Activated CD4-positive, alpha-beta memory T cell treated with anti-CD3 and anti-CD28 coated beads for 36 hours (primary cell): Measurements from ENCODE around the gene RASA3. TPM values are rescaled to one million over a fixed set of nuclear protein-coding genes. Genes with fewer than 3 reads are reported as not detected.

Source experiments
- CTCF ChIA-PET: fragments of 350-600 bp; sonication (Branson Sonifier 250); formaldehyde crosslinking; loops from one replicate; lab custom pipeline; 2021; ENCODE audit warnings: antibody characterized with exemption, inconsistent platforms; lab: Charles Lee
- POLR2A ChIA-PET: fragments of 350-600 bp; sonication (Branson Sonifier 250); formaldehyde crosslinking; loops from one replicate; lab custom pipeline; 2021; ENCODE audit warnings: antibody characterized with exemption; lab: Charles Lee
- DNase-seq: peaks from one replicate; pipeline ENCODE4 v3.0.0-alpha.2; 2020
- H3K27ac Mint-ChIP-seq: one replicate; pipeline ENCODE4 v1.8.0; 2021; ENCODE audit warnings: mixed read lengths
- H3K27me3 Mint-ChIP-seq: one replicate; pipeline ENCODE4 v1.8.0; 2021; ENCODE audit warnings: mixed read lengths
- H3K36me3 Mint-ChIP-seq: one replicate; pipeline ENCODE4 v1.8.0; 2021; ENCODE audit warnings: mixed read lengths
- H3K4me1 Mint-ChIP-seq: one replicate; pipeline ENCODE4 v1.8.0; 2021; ENCODE audit warnings: low read depth, mixed read lengths
- H3K4me3 Mint-ChIP-seq: one replicate; pipeline ENCODE4 v1.8.0; 2021; ENCODE audit warnings: mild to moderate bottlenecking, mixed read lengths
- H3K9me3 Mint-ChIP-seq: one replicate; pipeline ENCODE4 v1.8.0; 2021; ENCODE audit warnings: mixed read lengths
- intact Hi-C: fragments of 100-400 bp; cut with micrococcal nuclease; formaldehyde crosslinking; loops from one replicate; pipeline ENCODE4 v1.15.1; 2023
- total RNA-seq, 2 experiments: library from RNA; stranded (reverse); gene quantifications; one replicate each; pipeline ENCODE4 v1.2.3, GENCODE V29; 2021

The RASA3 gene
- total RNA-seq, 2 experiments from 2014 or later, result 45.9 to 49.3 TPM

DNA sequence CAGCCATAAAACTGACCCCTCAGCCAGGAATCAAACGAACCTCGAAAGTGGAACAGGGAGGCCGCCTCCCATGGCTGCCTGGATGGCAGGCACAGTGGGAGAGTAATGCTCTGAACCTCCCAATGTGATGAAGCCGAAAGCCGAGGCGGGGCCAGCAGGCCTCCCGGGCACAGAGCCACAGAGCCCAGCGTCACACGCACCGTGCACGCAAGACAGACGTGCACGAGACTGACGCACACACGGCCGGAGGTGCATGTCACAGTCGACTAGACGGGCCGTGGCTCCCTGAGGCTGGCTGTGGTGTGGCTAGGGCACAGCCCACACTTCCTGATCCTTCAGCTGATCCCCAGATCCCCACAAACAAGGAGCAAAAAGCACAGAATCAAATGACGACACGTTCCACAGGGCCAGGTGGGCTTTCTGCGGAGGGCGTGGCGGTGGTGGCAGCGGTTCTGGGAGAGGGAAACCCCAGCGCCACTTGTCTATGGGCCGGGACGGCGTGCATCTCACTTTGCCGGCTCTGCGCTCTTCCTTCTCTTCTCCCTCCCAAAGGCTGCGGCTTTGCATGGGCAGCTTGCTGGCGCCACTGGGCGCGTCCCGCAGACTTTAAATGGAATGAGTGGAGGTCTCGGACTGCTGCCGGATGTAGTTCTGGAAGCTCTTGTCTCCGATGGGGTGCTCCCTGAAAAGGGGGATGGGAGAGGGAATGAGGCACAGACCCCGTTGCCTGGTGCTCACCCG, 153.5 kb downstream of the RASA3 start:
- intact Hi-C loops, result no loop called here
- DNase-seq, result no peak
- no peak overlapping the region for H3K4me3 Mint-ChIP-seq
- no peak overlapping the region for H3K27ac Mint-ChIP-seq
- H3K4me1 Mint-ChIP-seq, result no peaks in the 10 kb centered on the region
- CTCF ChIA-PET, result no interaction called here
- peaks cover 38% of the 10 kb centered on the region for H3K36me3 Mint-ChIP-seq
- POLR2A ChIA-PET, result no interaction called here
- H3K9me3 Mint-ChIP-seq, result no peaks in the 10 kb centered on the region
- no peaks in the 10 kb centered on the region for H3K27me3 Mint-ChIP-seq

DNA sequence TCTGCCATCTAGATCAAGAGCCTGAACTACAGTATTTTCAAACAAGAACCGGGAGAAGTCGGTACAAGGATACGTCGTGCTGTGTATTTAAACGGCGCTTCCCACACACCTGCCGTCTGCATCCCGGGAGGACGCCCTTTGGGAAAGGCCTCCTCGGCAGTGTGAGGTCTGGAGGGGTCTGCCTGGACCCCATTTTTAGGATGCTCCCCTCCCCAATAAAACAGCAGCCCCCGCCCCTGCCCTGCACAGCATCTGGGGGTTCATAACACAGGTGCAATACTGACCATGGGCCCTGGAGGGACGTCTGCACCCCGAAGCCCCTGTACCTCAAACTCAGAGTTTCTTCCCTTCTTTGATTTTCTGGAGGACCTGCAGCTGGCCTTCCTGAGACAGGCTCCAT, 154.4 kb downstream of the RASA3 start:
- Mint-ChIP-seq H3K36me3 (peaks cover 40% of the 10 kb centered on the region), H3K27ac (no peak overlapping the region), H3K4me1 (no peaks in the 10 kb centered on the region), H3K9me3 (no peaks in the 10 kb centered on the region), H3K4me3 (no peak overlapping the region), H3K27me3 (no peaks in the 10 kb centered on the region)
- ChIA-PET POLR2A (no interaction called here), CTCF (no interaction called here)
- DNase-seq, result no peak
- intact Hi-C loops, result no loop called here

DNA sequence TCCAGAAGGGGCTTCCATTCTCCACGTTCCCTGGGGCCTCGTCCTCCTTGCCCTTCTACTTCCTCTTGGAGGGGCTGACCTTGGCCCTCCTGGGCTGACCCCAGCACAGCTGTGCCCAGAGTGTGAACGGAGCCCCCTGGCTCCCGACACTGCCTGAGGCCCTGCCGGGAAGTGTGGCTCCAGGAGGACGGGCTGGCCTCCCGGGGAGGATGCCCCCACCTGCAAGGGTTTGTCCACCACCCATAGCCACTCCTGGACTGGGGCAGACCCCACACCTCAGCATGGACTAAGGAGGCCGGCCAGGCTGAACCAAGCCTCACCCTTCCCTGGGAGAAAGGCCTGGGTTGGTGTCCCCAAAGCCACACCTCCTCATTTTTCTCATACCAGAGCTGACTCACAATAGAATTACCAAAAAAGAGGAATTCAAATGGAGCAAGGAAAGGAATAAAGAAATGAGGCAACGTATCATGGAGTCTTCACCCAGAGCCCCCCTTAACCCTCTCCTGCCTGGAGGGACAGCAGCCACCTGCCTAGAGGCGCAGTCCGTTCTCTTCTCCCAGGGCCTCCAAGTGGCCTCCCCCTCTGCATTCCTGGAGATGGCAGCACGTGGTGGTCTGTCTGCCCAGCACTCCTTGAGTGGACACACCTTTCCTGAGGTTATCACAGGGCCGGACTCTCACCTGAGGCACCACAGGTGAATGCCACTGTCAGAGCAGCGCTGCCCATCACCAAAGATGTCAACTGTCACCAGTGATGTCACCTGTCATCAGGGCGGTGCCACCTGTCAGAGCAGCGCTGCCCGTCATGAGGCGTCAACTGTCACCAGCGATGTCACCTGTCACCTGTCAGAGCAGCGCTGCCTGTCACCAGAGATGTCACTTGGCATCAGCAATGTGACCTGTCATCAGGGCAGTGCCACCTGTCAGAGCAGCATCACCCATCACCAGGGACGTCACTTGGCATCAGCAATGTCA, 155.4 kb downstream of the RASA3 start:
- H3K36me3 Mint-ChIP-seq, result peaks cover 40% of the 10 kb centered on the region
- H3K27ac Mint-ChIP-seq, result no peak overlapping the region
- no peaks in the 10 kb centered on the region for H3K9me3 Mint-ChIP-seq
- H3K27me3 Mint-ChIP-seq, result no peaks in the 10 kb centered on the region
- H3K4me3 Mint-ChIP-seq, result no peak overlapping the region
- no peaks in the 10 kb centered on the region for H3K4me1 Mint-ChIP-seq
- POLR2A ChIA-PET, result no interaction called here
- intact Hi-C loops, result no loop called here
- no peak for DNase-seq
- CTCF ChIA-PET, result no interaction called here

DNA sequence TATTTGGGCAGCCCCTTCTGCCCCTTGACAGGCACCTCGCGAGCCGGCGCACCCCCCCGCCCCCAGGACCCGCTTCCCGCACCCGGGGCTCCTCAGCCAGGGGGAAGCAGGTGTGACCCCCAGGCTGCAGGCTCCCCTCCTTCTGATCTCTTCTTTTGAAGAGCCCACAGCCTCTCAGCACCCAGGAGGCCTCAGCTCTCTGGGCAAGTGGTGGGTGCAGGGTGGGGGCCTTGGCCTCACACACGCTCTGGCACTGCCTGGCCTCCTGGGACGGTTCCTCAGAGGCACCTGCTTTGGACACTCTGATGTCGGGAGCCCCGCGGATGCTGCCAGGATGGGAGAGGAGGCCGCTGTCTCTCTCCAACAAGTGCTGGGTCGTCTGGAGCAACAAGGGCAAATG, 157.0 kb downstream of the RASA3 start:
- CTCF ChIA-PET, result no interaction called here
- H3K9me3 Mint-ChIP-seq, result no peaks in the 10 kb centered on the region
- DNase-seq, result no peak
- H3K36me3 Mint-ChIP-seq, result peaks cover 29% of the 10 kb centered on the region
- H3K4me1 Mint-ChIP-seq, result no peaks in the 10 kb centered on the region
- no peaks in the 10 kb centered on the region for H3K27me3 Mint-ChIP-seq
- H3K4me3 Mint-ChIP-seq, result no peak overlapping the region
- no peak overlapping the region for H3K27ac Mint-ChIP-seq
- POLR2A ChIA-PET, result no interaction called here
- intact Hi-C loops, result no loop called here

DNA sequence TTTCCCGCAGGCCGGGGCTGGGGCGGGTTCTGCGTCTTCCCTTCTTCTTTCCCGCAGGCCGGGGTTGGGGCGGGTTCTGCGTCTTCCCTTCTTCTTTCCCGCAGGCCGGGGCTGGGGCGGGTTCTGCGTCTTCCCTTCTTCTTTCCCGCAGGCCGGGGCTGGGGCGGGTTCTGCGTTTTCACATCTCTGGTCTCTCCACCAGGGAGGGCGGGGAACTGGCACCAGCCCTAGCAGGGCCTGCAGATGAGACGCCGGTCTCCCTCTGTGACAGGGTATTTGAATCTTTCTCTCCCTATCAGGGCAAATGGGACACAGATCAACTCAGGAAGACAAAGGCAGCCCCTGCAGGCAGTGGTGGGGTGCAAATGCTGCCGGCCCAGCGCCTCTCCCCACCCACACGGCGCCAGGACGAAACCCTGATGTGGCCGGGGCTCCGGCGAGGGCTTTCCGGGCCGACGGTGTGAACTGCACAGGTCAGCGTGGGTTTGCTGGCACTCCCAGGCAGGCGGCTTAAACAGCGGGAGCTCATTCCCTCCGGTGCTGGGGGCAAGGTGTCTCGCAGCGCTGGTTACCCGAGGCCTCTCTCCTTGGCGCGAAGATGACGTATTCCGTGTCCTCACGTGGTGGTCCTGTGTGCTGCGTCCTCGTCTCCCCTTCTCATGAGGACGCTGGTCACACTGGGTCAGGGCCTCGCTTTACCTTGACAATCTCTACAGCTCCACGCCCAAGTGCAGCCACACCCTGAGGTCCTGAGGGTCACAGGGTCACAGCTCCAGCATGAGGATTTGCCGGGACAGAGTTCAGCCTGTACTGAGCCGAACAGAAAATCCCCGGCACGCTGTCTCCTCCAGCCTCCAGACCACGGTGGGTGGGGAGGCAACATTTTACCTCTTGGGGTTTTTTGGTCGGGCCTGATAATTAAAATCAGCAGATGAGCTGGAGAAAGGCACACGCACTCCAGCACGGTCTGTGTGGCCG, 157.8 kb downstream of the RASA3 start:
- intact Hi-C loops, result no loop called here
- H3K27me3 Mint-ChIP-seq, result no peaks in the 10 kb centered on the region
- no peak overlapping the region for H3K27ac Mint-ChIP-seq
- ChIA-PET CTCF (no interaction called here), POLR2A (no interaction called here)
- H3K4me1 Mint-ChIP-seq, result no peaks in the 10 kb centered on the region
- peaks cover 22% of the 10 kb centered on the region for H3K36me3 Mint-ChIP-seq
- DNase-seq, result no peak
- no peak overlapping the region for H3K4me3 Mint-ChIP-seq
- H3K9me3 Mint-ChIP-seq, result no peaks in the 10 kb centered on the region

DNA sequence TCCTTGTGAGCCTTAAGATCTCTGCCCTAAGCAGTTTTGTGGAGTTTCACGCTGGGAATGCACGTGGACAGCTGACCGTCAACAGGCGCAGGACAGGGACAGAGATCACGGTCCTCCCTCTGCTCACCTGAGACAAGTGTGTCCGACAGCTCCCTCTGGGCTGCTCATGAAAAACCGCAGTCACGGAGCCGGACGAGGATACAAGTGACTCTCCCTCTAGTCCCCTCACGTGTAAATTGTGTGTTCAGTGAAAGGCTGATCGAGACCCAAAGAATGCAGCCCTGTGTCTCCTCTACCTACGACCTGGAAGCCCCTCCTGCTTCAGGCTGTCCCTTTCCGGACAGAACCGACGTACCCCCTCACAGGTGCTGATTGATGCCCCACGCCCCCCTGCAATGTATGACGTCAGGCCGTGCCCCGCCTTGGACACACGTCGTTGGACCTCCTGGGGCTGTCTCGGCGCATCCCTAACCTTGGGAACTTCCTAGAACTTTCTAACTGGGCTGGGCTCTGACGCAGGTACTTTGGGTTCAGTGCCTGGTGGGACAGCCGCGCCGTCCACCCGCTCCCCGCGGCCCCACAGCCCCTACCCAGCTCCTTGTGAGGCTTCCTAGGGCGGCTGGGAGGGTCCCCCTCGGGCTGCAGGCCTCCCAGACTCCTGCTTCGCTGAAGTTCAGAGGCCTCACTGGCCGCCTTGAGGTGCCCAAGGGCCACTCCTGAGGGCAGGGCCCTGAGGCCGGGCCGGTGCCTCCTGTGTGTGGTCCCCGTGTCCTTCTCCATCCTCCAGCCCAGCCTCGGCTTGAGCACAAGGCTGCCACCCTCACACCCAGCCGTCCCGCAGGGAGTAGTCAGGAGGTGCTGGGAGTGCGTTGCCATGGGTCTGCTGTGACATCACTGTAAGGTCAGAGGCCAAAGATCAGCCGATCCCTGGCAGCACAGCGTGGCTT, 158.9 kb downstream of the RASA3 start, which contains the start of gene C13orf46:
C13orf46 (minus strand) TSS at position 859 of the 947 bp plus-strand sequence; CDS start at position 780, 79 bp downstream.
- intact Hi-C loops, result no loop called here
- ChIA-PET POLR2A (no interaction called here), CTCF (no interaction called here)
- Mint-ChIP-seq H3K4me3 (no peak within 1 kb of the TSS), H3K9me3 (no peaks in the 10 kb centered on the region), H3K4me1 (no peaks in the 10 kb centered on the region), H3K36me3 (peaks cover 17% of the 10 kb centered on the region), H3K27me3 (no peaks in the 10 kb centered on the region), H3K27ac (no peak within 1 kb of the TSS)
- DNase-seq, result no peak

DNA sequence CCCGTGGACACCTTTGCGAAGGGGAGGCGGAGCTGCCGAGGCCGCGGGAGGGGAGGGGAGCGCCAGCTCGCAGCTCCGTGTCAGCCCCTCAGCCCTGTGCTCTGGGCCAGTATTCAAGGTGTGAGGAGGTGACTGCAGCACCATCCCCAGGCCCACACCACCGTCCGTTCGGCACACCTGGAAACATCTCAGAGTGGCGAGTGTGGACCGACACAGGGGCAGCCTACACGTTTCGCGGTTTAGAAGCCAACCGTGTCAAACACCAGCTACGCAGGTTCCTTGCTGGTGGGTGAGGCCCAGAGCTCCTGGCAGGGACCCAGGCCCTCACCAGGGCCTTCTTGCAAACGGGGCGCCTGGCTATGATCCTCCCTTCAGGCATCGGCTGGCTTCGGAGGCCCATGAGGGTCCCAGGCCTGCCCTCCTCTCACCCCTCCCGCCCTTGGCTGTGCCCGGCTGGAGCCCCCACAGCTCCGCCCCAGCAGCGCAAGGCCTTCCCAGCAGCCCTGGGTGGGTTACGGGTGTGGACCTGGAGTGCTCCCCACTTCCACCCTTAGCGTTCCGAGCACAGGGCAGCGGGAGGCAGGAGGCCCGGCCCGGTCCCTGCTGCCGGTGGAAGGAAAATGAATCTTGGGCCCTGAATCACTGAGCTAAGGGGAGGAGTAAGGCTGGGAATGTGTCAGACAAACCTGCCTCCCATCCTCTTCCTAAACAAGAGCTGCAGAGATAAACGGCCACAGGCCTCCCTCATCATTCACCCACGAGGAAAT, 159.8 kb downstream of the RASA3 start:
- Mint-ChIP-seq H3K4me3 (no peak overlapping the region), H3K27me3 (no peaks in the 10 kb centered on the region), H3K36me3 (peaks cover 15% of the 10 kb centered on the region), H3K27ac (no peak overlapping the region), H3K4me1 (no peaks in the 10 kb centered on the region), H3K9me3 (no peaks in the 10 kb centered on the region)
- DNase-seq, result no peak
- intact Hi-C loops, result no loop called here
- CTCF ChIA-PET, result no interaction called here
- POLR2A ChIA-PET, result no interaction called here

DNA sequence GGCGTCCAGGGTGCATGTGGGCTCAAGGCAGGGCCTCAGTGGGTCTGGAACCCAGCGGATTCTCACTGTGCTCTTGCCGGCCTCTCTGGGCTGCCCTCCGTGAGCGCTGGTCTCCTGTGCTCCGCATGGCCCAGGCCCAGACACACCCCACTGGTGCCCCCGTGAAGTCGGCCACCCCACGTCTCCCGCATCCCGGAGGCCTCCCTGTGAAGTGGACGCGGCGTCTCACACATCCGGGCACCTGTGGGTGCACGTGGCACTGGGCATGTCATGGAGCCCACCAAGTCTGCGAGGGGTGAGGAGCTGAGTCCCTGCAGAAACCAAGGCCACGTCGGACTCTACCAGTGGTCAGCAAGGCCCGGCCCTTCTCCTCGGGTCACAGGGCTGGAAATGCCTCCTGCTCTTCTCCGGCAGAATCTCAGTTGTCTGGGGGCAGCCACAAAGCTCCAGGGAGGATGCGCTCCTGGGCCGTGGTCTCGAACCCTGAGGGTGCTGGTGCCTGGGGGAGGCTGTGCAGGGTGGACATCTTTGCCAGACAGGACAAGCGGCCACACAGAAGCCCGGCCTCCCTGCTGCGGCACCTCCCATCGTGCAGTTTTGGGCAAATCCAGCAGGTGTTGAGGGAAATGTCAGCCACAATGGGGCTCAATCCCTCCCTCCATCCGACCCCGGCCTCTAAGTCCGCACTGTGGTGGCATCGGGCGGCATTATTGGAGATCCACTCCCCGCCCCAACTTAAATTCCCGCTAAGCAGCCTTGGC, 160.8 kb downstream of the RASA3 start:
- Mint-ChIP-seq H3K27ac (no peak overlapping the region), H3K27me3 (no peaks in the 10 kb centered on the region), H3K4me3 (no peak overlapping the region), H3K36me3 (peaks cover 13% of the 10 kb centered on the region), H3K9me3 (no peaks in the 10 kb centered on the region), H3K4me1 (no peaks in the 10 kb centered on the region)
- intact Hi-C loops, result no loop called here
- POLR2A ChIA-PET, result no interaction called here
- CTCF ChIA-PET, result no interaction called here
- DNase-seq, result no peak

DNA sequence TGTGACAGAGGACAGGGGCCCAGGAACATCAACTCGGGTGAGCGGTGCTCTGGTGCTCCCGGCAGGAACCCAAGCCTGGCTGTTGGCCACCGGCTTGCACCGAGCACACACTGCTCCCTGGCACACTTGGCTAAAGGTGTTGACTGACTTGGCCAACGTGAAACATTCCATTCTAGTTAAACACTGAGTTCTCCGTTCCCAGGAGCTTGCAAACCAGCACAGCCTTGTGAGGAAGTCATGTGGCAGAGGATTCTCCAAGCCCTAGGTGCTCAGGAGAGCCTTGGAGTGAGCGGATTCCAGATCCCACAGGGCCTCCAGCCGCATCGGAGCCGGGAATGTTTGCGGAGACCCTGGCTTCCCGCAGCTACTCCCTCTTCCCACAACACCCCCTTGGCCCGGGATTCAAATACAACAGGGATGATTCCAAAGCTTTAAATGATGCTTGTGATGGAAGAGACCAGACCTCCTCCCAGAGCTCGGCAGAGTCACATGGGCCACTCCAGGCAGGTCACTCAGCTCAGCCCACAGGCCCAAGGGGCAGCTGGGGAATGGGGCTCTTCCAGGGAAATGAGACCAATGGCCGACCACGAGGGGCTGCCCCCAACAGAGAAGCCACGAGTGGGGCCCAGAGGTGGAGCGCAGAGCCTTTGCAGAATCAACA, 161.5 kb downstream of the RASA3 start:
- intact Hi-C loops, result no loop called here
- Mint-ChIP-seq H3K9me3 (no peaks in the 10 kb centered on the region), H3K27me3 (no peaks in the 10 kb centered on the region), H3K4me1 (no peaks in the 10 kb centered on the region), H3K4me3 (no peak overlapping the region), H3K36me3 (peaks cover 13% of the 10 kb centered on the region), H3K27ac (no peak overlapping the region)
- no peak for DNase-seq
- ChIA-PET POLR2A (no interaction called here), CTCF (no interaction called here)
